ENCODE measurements around the gene TMEM187. TPM values are rescaled to one million over a fixed set of nuclear protein-coding genes. Genes with fewer than 3 reads are reported as not detected.

Gene TMEM187, protein sequence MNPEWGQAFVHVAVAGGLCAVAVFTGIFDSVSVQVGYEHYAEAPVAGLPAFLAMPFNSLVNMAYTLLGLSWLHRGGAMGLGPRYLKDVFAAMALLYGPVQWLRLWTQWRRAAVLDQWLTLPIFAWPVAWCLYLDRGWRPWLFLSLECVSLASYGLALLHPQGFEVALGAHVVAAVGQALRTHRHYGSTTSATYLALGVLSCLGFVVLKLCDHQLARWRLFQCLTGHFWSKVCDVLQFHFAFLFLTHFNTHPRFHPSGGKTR
- 10 to 100 TPM in 3 of 10 donors, 1 to 10 TPM in 7; 4.8 to 13.2 (median 8.0) TPM for total RNA-seq
- polyA plus RNA-seq, result 1 to 10 TPM; 3.4 to 7.2 TPM
- long read RNA-seq, donor 1, transcript TMEM187-201 (2 exons, 1,880 nt), result major isoform, 30 of 34 reads
- long read RNA-seq, donor 1, partial matches to known transcripts, result 4 of 34 reads
- long read RNA-seq, donor 1, other reads (novel, unspliced or antisense), result 0 of 34 reads
- long read RNA-seq, donor 2, transcript TMEM187-201 (2 exons, 1,880 nt), result major isoform, 14 of 19 reads
- long read RNA-seq, donor 2, partial matches to known transcripts, result 5 of 19 reads
- long read RNA-seq, donor 2, other reads (novel, unspliced or antisense), result 0 of 19 reads
- long read RNA-seq, donor 3, transcript TMEM187-201 (2 exons, 1,880 nt), result major isoform, 30 of 32 reads
- long read RNA-seq, donor 3, partial matches to known transcripts, result 0 of 32 reads
- long read RNA-seq, donor 3, other reads (novel, unspliced or antisense), result 2 of 32 reads

DNA sequence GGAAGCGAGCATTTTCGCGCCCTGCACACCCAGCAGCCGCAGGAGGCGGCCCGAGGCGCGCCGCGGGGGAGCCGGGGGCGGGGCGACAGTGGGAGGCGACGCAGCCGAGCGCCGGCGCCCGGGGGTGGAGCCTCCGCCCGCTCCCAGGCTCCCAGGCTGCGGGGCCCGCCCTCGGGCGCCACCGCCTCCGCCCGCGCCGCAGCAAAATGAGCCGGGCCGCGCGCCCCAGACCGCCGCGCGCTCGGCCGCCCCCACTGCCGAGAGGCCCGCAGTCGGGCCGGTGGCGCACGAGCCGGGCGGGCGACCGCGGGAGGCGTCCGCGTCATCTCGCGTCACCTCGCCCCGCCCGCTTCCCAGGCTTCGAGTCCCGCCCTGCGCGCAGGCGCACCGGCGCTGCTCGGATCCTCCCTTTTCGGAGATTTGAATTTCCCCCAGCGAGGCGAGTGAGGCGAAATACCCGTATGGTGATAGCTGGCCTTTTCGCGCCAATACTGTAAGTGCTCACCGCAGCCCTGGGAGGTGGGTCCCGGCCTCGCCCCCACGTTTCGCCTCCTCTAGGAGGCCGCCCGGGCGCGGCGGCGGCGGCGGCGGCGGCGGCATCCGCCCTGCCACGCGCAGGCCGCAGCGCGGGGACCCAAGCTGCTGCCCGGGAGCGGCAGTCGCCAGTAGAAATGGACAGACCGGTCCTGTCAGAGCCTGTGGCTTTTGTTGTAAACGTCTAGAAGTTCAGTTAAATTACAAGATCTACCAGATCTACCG is at the start of gene TMEM187:
Gene TMEM187, plus strand, starts transcription at position 387 of the 759 bp plus-strand sequence. CDS start 9,309 bp downstream, outside the sequence.
- WGBS, 2 donors, result 0% methylated on average over 43 to 62 of the region's 103 CpGs
- Histone ChIP-seq H3K27me3 (peaks cover 0 to 32% (median 0%) of the 10 kb centered on the region in 7 donors), H3K36me3 (no peaks in the 10 kb centered on the region), H3K4me1 (peaks cover 5 to 47% (median 37%) of the 10 kb centered on the region in 9 donors), H3K9me3 (no peaks in the 10 kb centered on the region), H3K4me3 (peak within 1 kb of the TSS; percentile 47 to 92 (median 83)), H3K27ac (peak within 1 kb of the TSS; percentile 93 to 100 (median 100))
- intact Hi-C loops (cut with DNase I), result no loop called here
- DNase-seq (peak; percentile 80 to 84), ATAC-seq (peak; percentile 36 to 73 (median 57))
- TF ChIP-seq, protein P1, sequence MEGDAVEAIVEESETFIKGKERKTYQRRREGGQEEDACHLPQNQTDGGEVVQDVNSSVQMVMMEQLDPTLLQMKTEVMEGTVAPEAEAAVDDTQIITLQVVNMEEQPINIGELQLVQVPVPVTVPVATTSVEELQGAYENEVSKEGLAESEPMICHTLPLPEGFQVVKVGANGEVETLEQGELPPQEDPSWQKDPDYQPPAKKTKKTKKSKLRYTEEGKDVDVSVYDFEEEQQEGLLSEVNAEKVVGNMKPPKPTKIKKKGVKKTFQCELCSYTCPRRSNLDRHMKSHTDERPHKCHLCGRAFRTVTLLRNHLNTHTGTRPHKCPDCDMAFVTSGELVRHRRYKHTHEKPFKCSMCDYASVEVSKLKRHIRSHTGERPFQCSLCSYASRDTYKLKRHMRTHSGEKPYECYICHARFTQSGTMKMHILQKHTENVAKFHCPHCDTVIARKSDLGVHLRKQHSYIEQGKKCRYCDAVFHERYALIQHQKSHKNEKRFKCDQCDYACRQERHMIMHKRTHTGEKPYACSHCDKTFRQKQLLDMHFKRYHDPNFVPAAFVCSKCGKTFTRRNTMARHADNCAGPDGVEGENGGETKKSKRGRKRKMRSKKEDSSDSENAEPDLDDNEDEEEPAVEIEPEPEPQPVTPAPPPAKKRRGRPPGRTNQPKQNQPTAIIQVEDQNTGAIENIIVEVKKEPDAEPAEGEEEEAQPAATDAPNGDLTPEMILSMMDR (IDR thresholded peaks at IDR 0.05), result no peak

DNA sequence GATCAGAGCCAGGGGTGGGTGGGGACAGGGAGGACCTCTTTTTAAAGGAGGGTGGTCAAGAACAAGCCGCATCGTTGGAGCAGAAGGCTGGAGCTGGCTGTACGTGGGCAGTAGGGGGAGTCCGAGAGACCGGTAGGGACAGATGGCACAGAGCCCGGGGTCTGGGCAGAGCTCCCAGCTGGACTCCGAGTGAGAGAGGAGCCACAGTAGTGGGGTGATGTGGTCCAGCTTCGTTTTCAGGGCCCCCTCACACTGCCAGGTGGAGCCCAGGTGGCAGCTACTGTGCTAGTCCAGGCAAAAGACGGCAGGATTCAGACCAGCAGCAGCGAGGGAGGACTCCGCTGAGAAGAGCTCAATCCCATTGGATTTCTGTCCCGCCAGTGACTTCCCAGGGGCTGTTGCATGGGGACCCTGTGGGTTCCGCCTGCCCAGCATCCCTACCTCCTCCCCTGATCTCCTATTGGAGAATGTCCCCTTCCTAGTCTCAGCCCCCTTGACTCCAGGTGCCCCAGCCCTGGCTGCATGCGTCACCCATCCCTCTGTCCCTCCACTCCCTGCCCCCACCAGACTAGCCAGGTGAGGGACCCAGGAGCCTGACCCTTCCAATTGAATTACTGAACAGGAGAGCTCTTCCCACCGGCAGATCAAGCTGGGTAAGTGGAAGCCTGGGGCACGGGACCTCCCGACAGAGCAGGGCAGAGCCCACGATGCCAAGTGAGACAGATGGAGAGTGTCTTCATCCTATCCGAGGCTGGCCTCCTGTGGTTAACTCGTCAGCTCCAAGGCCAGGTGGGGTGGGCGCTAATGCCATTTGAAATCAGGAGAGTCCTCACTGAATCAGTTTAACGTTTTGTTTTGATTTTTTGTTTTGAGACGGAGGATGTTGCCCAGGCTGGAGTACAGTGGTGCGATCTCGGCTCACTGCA is 49.4 kb upstream of the TMEM187 start:
- peak in 7 of 8 donors; percentile 38 to 74 (median 70) for ATAC-seq

DNA sequence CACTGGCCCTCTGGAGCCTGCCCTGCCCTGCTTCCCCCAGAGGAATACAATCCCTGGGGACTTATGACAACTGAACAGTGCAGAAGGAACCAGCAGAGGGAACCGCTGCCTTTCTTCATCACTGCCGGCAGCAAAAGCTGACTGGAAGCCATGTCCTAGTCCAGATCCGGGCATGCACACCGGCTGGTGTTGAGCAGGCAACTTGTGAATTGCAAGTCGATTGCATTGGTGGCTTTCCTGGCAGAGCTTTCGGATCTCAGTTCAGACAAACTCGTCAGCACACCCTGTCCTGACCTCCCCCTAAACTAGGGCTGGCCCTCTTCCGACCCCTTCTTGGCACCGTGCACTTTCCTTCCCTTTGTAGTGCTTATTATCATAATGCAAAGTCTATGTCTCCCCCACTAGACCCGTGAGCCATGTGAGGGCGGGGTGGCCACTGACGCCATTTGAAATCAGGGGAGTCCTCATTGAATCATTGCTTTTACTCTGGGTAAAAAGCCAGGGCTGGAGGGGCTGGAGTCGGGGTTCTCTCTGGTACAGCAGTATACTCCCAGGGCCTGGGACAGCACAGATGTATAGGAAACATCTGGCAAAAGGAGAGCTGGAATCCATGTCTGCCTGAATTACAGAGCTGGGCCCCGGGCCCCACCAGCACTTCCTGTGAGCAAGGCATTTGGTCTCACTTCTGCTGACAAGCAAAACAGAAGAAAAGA is 48.2 kb upstream of the TMEM187 start:
- Histone ChIP-seq H3K9me3 (no peaks in the 10 kb centered on the region), H3K4me1 (peaks cover 0 to 78% (median 51%) of the 10 kb centered on the region in 9 donors), H3K36me3 (peaks cover 0 to 5% (median 0%) of the 10 kb centered on the region in 9 donors), H3K27ac (peak overlapping the region in 9 of 10 donors; percentile 28 to 99 (median 96)), H3K27me3 (peaks cover 0 to 71% (median 0%) of the 10 kb centered on the region in 7 donors), H3K4me3 (peak overlapping the region in 5 of 10 donors; percentile 8 to 71 (median 20))
- 15 to 16% methylated on average over 14 of the region's 14 CpGs for WGBS, 2 donors
- DNase-seq (no peak), ATAC-seq (peak in 3 of 8 donors; percentile 10 to 16 (median 13))
- intact Hi-C loops (cut with DNase I), result loop anchor here in 4 of 10 donors (10.0 kb wide), 2 partner anchors 110 to 130 kb away; partner anchors contain the start of genes IDH3G (in 3 of the 4) and SSR4 (in 3 of the 4)
- TF ChIP-seq, protein P1 (IDR thresholded peaks at IDR 0.05), result peak in 8 of 9 donors; percentile 9 to 47 (median 28)

More for the DNA sequence above, 49.4 kb upstream of the TMEM187 start:
- H3K36me3 ChIP-seq, result peaks cover 0 to 14% (median 0%) of the 10 kb centered on the region in 9 donors
- H3K4me3 ChIP-seq, result peak overlapping the region in 2 of 10 donors; percentile 15 to 71
- H3K27me3 ChIP-seq, result peaks cover 0 to 80% (median 0%) of the 10 kb centered on the region in 7 donors
- TF ChIP-seq, protein P1 (IDR thresholded peaks at IDR 0.05), result peak in 8 of 9 donors; percentile 36 to 65 (median 58)
- peak overlapping the region in 8 of 10 donors; percentile 30 to 99 (median 97) for H3K27ac ChIP-seq
- peaks cover 0 to 69% (median 42%) of the 10 kb centered on the region in 9 donors for H3K4me1 ChIP-seq
- DNase-seq, result peak; percentile 78 to 82
- intact Hi-C loops (cut with DNase I), result loop anchor here in 5 of 10 donors (2.0 to 10.0 kb wide), 3 partner anchors 26 to 128 kb away; partner anchors contain the start of genes IDH3G (in 3 of the 5) and SSR4 (in 3 of the 5)
- H3K9me3 ChIP-seq, result no peaks in the 10 kb centered on the region
- WGBS, 2 donors, result 50 to 52% methylated on average over 19 to 25 of the region's 25 CpGs
